RWPE1 (cell line): ENCODE measurements around the gene SLC12A9.
A peak's percentile ranks its signal among the peaks of the same experiment; 100 is the strongest.
"Not testable (repeated sequence)": the region's sequence is repeated elsewhere in the genome, so short reads cannot be mapped to it uniquely, and the experiment has no call there.

Experiments
- CTCF ChIA-PET: fragments of 350-600 bp; sonication (Branson Sonifier 250); formaldehyde crosslinking; extraction: SDS; loops from one replicate; lab custom pipeline; 2021; lab: Yijun Ruan, JAX
- POLR2A ChIA-PET: fragments of 400-600 bp; formaldehyde crosslinking; extraction: SDS; loops from one replicate; lab custom pipeline; 2020; ENCODE audit warnings: antibody characterized with exemption; ENCODE audit not compliant: low non-redundant PET; lab: Yijun Ruan, JAX
- DNase-seq: peaks from one replicate; pipeline ENCODE4 v3.0.0; 2012; ENCODE audit warnings: low spot score
- H3K27ac ChIP-seq: fragments of 450-650 bp; 2 replicates; pipeline ENCODE4 v1.5.1; 2017
- CTCF ChIP-seq: fragments of 450-650 bp; conservative IDR thresholded peaks from 2 replicates; pipeline ENCODE4 v1.5.1; 2017; ENCODE audit warnings: low read depth, mild to moderate bottlenecking

Gene SLC12A9

GRCh38 chr7:100852048-100852872 lies at the start of gene SLC12A9:
Gene SLC12A9 (plus strand): TSS chr7:100852713. CDS start chr7:100854198, 1,485 bp downstream.
- peak within 1 kb of the TSS; percentile 73 for H3K27ac ChIP-seq
- peak; percentile 97 for DNase-seq
- ChIA-PET CTCF (interaction anchor here (0.5 to 3.4 kb wide), 28 partner anchors 9 to 1261 kb away, joined by 3 to 40 read pairs (median 4); partner anchors contain the start of genes EPO and POP7), POLR2A (interaction anchor here (1.7 kb wide), 1 partner anchor 147 kb away, joined by 7 read pairs; the partner anchor contains the start of gene POP7)
- TF ChIP-seq CTCF: peak; percentile 97

- DNase-seq: no peak
- POLR2A ChIA-PET: interaction anchor here (1.0 kb wide), 1 partner anchor 24 kb away, joined by 3 read pairs; the partner anchor contains the start of gene EPHB4
- no peak for TF ChIP-seq CTCF
- CTCF ChIA-PET: interaction anchor here (0.7 to 2.5 kb wide), 4 partner anchors 24 to 83 kb away, joined by 3 to 16 read pairs (median 6); partner anchors contain the start of genes EPHB4, EPO and SLC12A9
- peak overlapping the region; percentile 99 for H3K27ac ChIP-seq
Measured at GRCh38 chr7:100802951-100803350, 49.6 kb upstream of the SLC12A9 start.

- DNase-seq: peak; percentile 96
- peak overlapping the region; percentile 99 for H3K27ac ChIP-seq
- CTCF ChIA-PET: interaction anchor here (0.6 to 1.5 kb wide), 5 partner anchors 9 to 223 kb away, joined by 3 to 6 read pairs (median 5); partner anchors contain the start of genes EPHB4 and EPO
- TF ChIP-seq CTCF: no peak
- POLR2A ChIA-PET: interaction anchor here (1.0 kb wide), 1 partner anchor 24 kb away, joined by 3 read pairs; the partner anchor contains the start of gene EPHB4
Measured at GRCh38 chr7:100803398-100804161, 48.9 kb upstream of the SLC12A9 start.

GRCh38 chr7:100804681-100805431 lies 47.7 kb upstream of the SLC12A9 start:
- DNase-seq: no peak
- POLR2A ChIA-PET: no interaction called here
- no peak for TF ChIP-seq CTCF
- H3K27ac ChIP-seq: peak overlapping the region; percentile 99
- CTCF ChIA-PET: interaction anchor here (0.5 to 1.4 kb wide), 4 partner anchors 23 to 209 kb away, joined by 3 to 4 read pairs (median 4); partner anchors contain the start of genes EPHB4 and SLC12A9

GRCh38 chr7:100806276-100806675 lies 46.2 kb upstream of the SLC12A9 start:
- H3K27ac ChIP-seq: peak overlapping the region; percentile 99
- ChIA-PET CTCF (interaction anchor here (1.4 kb wide), 1 partner anchor 46 kb away, joined by 4 read pairs; the partner anchor contains the start of gene SLC12A9), POLR2A (no interaction called here)
- no peak for TF ChIP-seq CTCF
- DNase-seq: no peak

GRCh38 chr7:100806883-100807282 lies 45.6 kb upstream of the SLC12A9 start:
- H3K27ac ChIP-seq: peak overlapping the region; percentile 99
- CTCF ChIA-PET: interaction anchor here (0.6 kb wide), 1 partner anchor 20 kb away, joined by 12 read pairs; no protein-coding TSS in a partner anchor
- DNase-seq, POLR2A ChIA-PET: not testable (repeated sequence)
